NCI-H2171 (cell line): ENCODE measurements around the gene ARID1B.

ENCODE experiments used
- DNase-seq: peaks from one replicate; lab custom pipeline; 2025; lab: John Stamatoyannopoulos, UW

The ARID1B gene

DNA sequence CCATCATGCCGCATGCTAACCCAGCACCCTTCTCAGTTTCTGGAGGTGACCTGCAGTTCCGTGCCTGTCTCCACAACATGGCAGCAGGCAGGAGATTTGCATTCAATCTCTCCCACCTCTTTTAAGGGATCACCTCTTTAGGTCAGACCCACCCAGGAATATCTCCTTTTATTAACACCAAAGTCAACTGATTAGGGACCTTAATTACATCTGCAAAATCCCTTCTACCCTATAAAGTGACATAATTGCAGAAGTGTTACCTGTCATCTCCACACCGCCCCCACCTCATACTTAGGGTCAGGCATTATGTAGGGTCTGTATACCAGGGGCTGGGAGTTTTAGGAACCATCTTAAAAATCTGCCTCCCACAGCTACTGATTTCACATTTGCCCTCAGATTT, 278.7 kb downstream of the ARID1B start:
- no peak for DNase-seq

- no peak for DNase-seq
These were observed 279.1 kb downstream of the ARID1B start for GRCh38 chr6:157056275-157056674.

DNA sequence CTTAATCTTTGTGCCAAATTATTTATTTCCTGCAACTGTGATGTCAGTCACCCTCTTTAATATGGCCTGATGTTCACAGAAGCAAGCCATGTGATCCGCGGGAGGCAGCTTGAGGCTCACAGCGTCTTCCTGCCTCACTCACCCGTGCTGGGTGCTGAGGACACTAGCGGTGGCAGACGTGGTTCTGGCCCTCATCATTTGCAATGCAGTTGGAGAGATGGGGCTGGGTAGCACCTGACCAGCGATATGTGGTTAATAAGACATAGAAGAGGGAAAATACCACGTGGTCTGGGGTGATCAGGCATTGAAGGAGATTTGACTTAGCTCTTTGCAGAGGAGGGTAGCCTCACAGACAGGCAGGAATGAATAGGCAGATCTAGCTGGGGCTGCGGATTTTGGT, 281.4 kb downstream of the ARID1B start:
- DNase-seq: no peak

- DNase-seq: no peak
These were observed 282.6 kb downstream of the ARID1B start for GRCh38 chr6:157059781-157060180.

DNA sequence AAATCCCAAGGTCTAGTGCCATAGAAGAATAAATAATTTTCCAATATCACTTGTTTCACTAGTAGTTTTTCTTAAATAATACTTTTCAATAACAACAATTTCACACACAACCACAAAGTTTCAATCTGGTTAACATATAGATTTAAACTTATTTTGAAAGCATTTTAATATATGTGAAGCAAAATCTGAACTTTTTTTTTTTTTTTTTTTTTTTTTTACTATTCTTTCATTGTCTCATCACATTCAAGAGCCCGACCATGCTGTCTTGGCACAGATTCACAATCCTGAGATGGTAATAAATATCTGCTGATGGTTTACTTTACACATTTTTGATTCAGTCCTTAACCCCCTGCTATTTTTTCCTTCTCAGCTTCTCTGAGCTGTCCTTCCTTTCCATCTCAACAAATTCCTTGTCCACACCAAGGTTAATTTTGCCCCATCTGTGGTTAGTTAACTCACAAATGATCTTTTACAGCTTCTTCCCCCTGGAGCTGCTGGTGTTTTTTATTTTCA, 283.3 kb downstream of the ARID1B start:
- DNase-seq: no peak

DNA sequence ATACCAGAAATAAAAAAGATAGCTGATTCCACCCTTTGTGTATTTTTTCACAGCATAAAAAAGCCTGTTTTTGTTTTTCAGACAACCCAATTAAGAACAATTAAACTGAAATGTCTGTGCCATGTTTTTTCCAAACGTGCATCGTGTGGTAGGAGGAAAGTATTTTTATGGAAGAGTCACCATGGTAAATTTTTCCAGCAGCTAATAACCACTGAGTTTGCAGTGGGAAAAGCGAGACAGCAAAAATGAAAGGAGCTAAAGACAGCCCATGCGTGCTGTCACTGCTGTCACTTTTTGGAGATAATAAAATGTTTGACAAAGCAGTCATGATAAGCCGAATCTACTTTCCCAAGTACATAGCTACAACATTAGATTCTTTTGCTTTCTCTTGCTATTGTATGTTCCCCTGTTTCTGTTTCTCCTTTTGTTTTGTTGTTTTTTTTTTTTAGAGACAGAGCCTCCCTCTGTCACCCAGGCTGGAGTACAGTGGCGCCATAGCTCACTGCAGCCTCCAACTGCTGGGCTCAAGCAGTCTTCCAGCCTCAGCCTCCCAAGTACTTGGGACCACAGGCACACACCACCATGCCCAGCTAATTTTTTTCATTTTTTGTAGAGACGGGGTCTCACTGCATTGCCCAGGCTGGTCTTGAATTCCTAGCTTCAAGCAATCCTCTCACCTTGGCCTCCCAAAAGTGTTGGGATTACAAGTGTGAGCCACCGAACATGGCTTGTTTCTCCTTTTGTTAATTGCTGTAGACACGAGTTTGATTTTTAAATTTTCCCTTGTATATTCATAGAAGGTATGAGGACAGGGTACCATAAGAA, 284.8 kb downstream of the ARID1B start:
- DNase-seq: no peak

DNA sequence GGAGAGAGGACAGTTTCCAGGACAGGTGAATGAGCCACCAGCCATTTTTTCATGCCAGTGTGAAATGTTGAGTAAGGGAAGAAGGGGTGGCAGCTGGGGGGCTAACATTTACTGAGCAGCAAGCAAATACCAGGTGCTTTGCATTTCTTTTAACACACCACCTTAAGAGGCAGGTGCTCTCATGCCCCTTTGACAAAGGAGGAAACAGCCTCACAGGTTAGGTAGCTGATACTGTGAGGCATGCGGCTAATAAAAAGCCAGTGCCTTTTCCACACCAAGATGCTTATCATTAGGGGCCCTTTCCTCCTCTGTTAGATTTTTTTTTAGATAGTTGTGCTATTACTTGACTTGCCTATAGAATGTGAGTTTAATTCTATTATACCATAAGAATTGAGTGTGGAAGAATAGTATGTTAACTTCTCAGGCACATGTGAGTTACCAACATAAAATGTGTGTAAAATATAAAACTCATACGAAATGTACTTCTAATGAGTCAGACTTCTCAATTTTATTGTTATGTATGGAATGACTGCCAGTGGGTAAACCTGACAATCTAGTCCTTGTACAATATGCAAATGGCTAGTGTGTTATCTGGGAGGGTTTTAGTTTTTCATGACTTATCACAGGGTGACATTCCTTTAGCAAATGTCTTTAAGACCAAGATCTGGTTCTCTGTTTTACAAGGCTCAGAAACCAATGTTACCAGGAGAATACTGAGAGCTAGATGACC, 286.2 kb downstream of the ARID1B start:
- no peak for DNase-seq

DNA sequence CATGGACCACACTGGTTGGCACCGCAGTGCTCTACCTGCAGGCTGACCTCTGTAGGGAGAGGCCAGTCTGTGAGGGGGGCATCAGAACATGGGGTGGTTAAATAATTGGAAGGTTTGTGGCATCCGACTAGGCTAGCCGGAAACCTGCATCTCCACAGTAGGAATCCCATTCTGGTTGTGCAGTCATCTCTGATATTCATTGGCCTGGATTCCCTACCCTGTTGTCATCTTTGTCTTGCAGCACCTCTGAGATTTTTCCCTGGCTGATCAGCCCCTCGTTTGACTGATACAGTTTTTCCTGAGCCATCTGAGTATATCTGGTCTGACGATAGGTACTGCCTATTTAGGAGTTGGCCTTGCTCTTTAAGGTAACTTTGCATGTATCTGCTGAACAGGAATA, 286.7 kb downstream of the ARID1B start:
- no peak for DNase-seq

- DNase-seq: no peak
These were observed 287.3 kb downstream of the ARID1B start for GRCh38 chr6:157064502-157064901.

DNA sequence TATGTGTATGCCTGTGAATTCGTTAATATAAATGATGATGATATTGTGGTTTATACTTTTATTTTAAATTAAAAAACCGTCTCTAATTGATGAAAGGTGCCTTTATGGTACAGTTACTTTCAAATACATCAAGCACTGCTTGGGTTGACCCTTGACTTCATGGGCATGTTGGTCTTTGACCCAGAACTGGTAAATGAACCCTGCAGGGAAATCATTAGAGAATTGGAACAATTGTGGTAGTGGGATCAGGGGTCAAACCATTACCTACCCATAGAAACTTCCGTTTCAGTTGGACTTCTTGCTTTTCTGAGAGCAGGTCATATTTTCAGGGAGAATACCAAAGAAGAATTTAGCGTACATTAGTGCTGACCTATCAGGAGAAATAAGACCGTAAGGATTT, 288.2 kb downstream of the ARID1B start:
- no peak for DNase-seq

DNA sequence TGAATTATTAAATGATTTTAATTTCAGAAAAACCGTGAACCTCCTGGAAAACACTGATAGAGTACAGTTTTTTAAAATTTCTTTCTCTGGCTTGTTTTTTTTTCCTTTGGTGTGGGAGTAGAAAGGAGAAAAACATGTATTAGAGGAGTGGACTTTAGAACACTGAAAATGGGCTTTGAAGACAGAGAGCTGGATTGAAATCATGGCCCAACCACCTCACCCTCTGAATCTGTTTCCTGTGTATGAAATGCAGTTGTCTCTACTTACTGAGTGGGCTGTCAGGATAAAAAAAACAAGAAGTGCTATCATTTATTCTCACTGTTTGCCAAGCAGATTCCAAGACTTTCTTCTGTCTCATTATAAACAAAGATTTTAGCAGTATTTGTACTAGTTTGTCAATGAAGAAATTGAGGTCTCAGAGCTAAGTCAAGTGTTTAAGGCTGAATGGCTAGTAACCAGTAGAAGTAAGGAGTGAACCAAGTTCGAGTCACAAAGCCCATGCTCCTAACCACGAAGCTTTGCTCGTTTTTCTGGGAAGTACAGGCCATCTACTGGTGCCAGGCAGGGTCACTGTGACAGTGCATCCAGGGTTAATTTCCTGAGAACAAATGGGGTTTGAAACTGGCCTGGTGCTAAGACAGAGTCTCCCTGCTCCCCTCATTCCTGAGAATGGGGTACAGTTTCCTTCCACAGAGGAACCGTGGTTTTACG, 289.8 kb downstream of the ARID1B start:
- no peak for DNase-seq

DNA sequence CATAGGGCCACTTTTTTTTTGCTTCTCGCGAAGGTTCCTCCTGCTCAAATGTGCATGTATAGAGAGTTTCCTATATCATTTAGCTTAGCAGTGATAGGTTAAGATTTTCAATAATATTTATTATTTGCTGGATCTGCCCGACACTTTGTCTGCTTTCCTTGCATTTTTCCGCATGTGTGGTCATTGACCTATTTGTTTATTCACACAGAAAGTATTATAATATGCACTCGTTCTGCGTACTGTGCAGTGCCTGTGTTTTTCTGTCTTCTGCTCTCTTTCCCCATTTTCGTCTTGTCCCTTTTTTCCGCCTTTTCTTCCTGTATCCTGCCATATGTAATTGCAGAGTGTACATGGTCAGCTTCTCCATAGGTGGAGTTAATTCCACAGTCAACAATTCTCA, 290.3 kb downstream of the ARID1B start:
- DNase-seq: no peak

- no peak for DNase-seq
These were observed 291.6 kb downstream of the ARID1B start for GRCh38 chr6:157068691-157069324.

GRCh38 chr6:157069585-157069984, 292.4 kb downstream of the ARID1B start:
- no peak for DNase-seq

DNA sequence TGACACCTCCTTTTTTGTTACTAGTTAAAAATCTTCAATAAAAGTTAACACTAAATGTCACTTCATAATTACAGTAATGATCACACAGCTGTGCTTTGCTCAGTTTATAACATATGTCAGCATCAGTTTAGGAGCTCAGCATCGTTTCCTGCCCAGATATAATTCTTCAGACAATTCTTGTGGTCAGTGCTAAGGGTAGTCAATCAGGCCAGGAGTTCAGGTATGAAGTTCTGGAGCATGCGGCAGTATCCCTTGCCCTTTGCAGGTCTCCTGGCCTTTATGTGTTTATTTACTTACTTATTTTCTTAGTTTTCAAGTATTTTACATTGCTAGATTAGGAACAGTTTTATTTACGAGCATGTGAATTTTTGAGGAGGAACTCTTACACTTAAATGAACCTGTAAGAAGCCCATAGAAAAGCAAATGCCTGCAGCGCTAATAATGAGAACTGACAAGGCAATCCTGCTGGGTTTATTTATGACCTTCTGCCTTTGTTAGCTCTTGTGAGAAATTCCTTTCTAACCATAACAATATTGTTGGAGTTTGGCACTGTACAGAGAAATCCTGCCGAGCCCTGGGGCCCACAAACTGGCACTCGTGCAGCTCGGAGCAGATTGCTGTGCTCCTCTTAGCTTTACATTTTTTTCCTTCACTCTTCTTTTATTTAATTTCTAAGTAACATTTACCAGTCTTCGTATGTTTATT, 293.4 kb downstream of the ARID1B start:
- DNase-seq: no peak

DNA sequence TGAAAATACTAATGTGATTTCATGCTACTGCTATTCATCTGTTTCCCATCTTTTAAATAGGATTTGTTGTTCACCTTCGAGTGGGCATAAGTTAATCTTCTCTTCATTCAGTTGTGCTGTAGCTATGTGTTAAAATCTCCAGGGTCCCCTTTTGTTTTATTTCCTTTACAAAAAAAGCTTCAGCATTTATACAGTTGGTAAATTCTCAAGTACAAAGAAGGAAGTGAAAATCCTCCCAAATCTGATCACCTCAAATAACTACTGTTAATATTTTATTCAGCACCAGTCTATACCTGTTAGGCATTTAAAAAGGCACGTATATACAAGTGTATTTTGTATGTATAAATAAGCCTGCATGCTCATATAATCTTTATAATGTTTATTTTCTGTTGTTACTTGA, 294.9 kb downstream of the ARID1B start:
- DNase-seq: no peak

DNA sequence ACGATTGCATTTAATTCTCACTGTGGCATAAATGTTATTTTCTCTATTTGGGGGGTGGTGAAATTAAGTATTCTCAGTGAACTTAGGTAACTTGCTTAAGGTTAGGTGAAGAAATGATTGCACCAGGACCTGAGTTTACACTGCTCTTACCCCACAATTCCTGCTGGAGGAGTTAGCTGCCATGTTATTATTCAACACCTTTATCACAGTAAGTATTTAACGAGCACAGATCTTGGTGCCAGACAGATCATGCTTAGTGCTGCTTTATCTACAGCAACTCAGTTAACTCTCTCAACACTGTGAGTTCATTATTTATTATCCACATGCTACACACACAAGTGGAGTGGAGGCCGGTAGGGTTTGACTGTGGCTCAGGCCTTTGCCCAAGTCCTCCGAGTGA, 296.4 kb downstream of the ARID1B start:
- DNase-seq: no peak

GRCh38 chr6:157074969-157075368, 297.8 kb downstream of the ARID1B start:
- no peak for DNase-seq

DNA sequence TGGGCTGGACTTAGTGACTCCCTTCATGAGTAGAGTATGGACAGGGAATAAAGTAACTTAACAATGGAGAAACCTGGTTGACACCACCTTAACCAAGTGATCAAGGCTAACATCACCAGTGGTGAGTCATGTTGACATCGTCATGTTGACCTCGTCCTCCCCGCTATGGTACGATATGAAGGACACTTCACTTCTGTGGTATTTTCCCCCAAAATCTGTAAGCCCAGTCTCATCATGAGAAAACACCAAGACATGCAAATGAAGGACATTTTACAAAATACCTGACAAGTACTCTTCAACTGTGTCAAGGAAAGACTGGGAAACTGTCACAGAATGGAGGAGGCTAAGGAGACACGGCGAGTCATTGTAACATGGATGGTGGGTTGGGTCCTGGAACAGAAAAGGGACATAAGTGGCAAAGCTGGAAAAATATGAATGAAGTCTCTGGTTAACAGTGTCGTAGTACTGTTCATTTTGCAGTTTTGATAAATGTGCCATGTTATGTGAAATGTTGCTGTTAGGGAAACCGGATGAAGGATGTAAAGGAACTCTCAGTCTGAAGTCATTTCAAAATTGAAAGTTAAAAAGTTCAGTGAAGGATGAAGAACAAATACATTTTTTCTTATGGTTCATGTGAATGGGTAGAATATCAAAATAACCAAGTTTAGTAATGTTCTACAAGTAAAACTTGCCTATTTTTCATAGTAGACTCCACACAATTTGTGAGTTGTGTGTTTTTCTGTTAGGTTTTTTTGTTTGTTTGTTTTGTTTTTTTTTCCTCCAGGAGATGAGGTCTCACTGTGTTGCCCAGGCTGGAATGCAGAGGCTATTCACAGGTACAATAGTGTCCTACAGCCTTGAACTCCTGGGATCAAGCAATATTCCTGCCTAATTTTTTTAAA, 298.6 kb downstream of the ARID1B start:
- no peak for DNase-seq

GRCh38 chr6:157076451-157076822, 299.3 kb downstream of the ARID1B start:
- no peak for DNase-seq

DNA sequence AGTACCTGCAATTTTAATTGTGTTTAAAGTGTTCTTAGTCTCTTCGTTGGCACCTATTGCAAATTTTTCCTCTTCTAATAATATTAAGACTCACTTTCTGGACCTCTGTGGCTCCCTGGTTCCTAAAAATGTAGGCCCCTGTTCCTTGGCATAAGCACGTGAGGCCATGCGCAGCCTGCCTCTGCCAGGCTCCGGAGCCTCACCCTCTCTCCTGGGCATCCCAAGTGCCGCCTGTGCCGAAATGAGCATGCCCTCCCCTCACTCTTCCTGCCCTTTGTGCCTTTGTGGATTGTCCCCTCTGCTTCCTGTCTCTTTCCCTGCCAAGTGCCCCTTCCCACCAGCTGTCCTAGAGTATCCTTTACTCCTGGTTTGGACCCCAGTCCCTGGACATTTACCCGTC, 300.1 kb downstream of the ARID1B start:
- DNase-seq: no peak
